Stimulated activated naive B cell treated with anti-CD40 and anti-IgM and Interleukin-4, amounts not matched to agents 10 μg/mL and 1 μg/mL and 100 μg/mL, for 72 hours (primary cell): ENCODE results near the gene AP3S2.
A peak's percentile ranks its signal among the peaks of the same experiment; 100 is the strongest.

Experiments
- ATAC-seq, 2 donors: fragments of 150-1000 bp; cut with Tn5 transposase; replicated peaks; 2 replicates each; pipeline ENCODE4 v1.10.0; 2021; ENCODE audit warnings: moderate library complexity in 1 of 2
- DNase-seq: peaks from one replicate; pipeline ENCODE4 v3.0.0; 2021
- H3K27ac Mint-ChIP-seq: one replicate; pipeline ENCODE4 v1.8.0; 2022; ENCODE audit warnings: mild to moderate bottlenecking, mixed read lengths
- H3K27me3 Mint-ChIP-seq, 2 donors: one replicate each; pipeline ENCODE4 v1.8.0; 2022; ENCODE audit warnings: mixed read lengths in 2 of 2
- H3K36me3 Mint-ChIP-seq, 2 donors: one replicate each; pipeline ENCODE4 v1.8.0; 2022; ENCODE audit warnings: mixed read lengths in 2 of 2, mild to moderate bottlenecking in 1 of 2
- H3K4me1 Mint-ChIP-seq, 2 donors: one replicate each; pipeline ENCODE4 v1.8.0; 2022; ENCODE audit warnings: mixed read lengths in 2 of 2, mild to moderate bottlenecking in 1 of 2
- H3K4me3 Mint-ChIP-seq, 2 donors: one replicate each; pipeline ENCODE4 v1.8.0; 2022; ENCODE audit warnings: mild to moderate bottlenecking in 2 of 2, mixed read lengths in 2 of 2, moderate library complexity in 1 of 2
- H3K9me3 Mint-ChIP-seq, 2 donors: one replicate each; pipeline ENCODE4 v1.8.0; 2022; ENCODE audit warnings: mixed read lengths in 2 of 2, mild to moderate bottlenecking in 1 of 2

The AP3S2 gene

DNA sequence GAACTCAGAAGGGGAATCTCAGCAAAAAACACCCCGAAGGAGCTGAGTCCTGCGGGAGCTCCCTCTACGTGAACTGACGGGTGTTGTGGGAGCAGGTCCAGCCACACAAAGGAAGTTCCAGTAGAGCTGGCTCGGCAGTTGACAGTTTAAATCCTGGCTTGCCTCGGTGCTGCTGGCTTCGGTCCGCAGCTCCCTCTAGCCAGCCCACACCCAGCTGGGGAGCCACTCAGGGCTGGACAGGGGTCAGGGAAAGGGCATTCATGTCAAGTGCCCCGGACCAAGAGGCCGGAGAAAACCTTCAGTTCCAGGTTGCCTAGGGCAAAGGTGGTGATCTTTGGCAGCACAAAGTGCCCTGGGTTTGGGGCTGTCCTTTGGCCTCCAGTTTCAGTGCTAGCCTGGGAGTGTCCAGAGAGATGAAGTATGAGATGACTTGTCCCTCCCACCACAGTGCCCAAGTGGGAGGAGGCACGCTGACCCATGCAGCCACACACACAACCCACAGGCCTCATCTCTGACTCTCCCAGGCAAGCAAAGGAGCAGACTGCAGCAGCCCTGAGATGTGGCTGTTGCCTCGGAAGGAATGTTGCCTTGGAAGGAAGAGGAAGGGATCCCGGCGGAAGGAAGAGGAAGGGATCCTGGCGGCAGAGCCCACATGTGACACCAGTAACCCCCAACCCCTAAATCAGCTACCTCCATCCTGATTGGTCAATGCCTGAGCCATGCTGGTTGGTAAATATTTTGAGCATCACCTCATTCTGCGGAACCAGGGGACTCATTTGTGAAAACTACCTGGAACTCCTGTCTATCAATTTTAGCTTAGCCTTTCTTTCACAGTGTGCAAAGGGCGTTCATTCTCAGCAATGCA, 65.3 kb downstream of the AP3S2 start:
- Mint-ChIP-seq H3K4me1 (peaks cover 18 to 27% of the 10 kb centered on the region in 2 donors), H3K4me3 (no peak overlapping the region), H3K36me3 (peaks cover 15 to 23% of the 10 kb centered on the region in 2 donors), H3K27me3 (peaks cover 7 to 9% of the 10 kb centered on the region in 2 donors), H3K9me3 (no peaks in the 10 kb centered on the region), H3K27ac (no peak overlapping the region)
- DNase-seq = no peak
- no peak for ATAC-seq

DNA sequence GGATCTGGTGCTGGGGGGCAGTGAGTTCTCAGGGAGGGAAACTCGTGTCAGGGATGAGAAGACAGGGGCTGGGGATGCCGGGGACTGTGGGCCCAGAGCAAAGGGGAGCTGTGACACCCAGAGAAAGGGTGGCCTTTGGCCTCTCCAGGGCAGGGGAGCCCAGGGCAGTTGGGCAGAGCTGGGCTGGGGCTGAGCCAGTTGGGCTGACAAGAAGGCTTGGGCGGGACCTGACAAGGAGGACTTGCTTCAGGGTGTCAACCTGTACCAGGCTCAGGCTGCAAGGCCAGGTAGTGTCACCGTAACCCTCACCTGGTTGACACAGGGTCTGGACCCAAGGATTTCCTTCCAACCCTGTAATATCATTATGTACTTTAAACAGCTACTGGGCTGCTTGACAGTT, 66.0 kb downstream of the AP3S2 start:
- no peak for ATAC-seq
- H3K4me3 Mint-ChIP-seq = no peak overlapping the region
- no peaks in the 10 kb centered on the region for H3K9me3 Mint-ChIP-seq
- peaks cover 8 to 9% of the 10 kb centered on the region in 2 donors for H3K27me3 Mint-ChIP-seq
- peaks cover 18 to 27% of the 10 kb centered on the region in 2 donors for H3K4me1 Mint-ChIP-seq
- H3K27ac Mint-ChIP-seq = no peak overlapping the region
- DNase-seq = no peak
- peaks cover 13 to 17% of the 10 kb centered on the region in 2 donors for H3K36me3 Mint-ChIP-seq

DNA sequence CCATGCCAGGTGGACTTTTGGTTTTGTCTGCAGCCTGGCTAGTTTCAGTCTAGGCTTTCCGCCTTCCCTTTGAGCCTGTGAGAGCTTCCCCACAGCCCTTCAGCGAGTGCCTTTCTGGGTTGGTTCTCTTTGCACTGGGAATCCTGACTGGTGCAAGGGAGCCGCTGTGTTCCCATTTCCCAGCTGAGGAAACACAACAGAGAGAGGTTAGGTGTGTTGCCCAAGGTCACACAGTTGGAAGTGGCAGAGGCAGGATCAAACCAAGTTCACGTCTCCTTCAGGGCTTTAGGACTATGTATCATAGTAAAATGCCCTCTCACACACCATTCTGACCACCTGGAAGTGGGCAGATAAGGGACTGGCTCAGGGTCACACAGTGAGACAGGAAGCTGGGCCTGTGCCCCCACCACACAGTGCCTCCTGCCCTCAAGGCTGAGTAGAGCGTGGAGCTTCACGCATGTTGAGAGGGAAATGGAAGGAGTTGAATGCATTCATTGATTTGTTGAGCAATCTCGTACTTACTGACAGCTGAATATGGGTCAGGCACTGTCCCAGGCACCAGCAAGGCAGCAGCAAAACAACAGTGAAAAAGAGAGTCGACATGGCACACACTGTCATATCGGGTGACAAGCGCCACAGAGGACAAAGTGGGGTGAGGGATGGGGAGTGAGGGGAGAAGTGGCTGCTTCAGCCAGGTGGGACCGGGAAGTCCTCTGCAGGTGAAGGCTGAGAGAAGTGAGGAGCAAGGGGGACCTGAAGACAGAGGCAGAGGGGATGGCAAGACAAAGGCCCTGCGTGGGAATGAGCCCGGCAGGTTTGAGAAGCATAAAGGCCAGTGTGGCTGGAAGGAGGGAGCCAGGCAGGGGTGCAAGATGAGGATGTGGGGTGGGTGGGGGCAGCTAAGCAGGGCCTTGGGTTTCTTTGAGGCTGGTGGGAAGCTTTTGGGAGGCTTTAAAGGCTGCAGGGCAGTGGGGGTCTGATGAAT, 66.8 kb downstream of the AP3S2 start:
- Mint-ChIP-seq H3K9me3 (no peaks in the 10 kb centered on the region), H3K36me3 (peaks cover 9 to 16% of the 10 kb centered on the region in 2 donors), H3K27ac (no peak overlapping the region), H3K27me3 (peaks cover 16 to 18% of the 10 kb centered on the region in 2 donors), H3K4me1 (peaks cover 25 to 27% of the 10 kb centered on the region in 2 donors), H3K4me3 (no peak overlapping the region)
- ATAC-seq = no peak
- no peak for DNase-seq

DNA sequence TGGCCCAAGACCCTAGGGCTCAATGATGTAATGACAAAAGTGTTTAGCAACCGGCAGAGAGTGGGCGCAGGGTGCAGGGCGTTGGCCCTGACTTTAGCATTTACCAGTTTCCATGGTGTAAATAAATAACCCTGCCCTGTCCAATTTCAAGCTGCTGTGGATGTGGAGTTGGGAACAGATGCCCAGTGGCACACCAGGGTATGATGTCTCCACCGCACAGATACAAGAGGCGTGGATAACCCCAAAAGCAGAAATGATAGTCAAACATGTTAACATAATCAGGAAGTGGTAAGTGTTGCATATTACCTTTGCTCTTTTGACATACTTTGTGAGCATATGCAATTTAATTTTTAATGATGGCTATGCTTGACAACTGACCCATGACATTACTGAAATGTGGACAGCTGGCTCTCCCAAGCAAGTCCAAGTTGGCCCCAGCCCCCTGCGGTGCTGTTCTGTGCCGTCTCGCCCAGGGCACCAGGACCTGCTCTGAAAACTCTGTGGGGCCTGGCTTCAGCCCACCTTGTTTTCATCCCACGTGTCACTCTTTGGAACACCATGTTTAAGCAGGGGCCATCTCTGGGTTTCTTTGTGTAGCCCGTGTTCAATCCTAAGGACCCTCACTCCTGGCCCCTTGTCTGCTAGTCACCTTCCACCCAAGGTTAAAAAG, 68.4 kb downstream of the AP3S2 start:
- peak; percentile 87 to 91 for ATAC-seq
- H3K27ac Mint-ChIP-seq = peak overlapping the region; percentile 21
- H3K4me1 Mint-ChIP-seq = peaks cover 26 to 27% of the 10 kb centered on the region in 2 donors
- no peaks in the 10 kb centered on the region for H3K9me3 Mint-ChIP-seq
- no peak for DNase-seq
- H3K27me3 Mint-ChIP-seq = peaks cover 22 to 28% of the 10 kb centered on the region in 2 donors
- H3K36me3 Mint-ChIP-seq = peaks cover 6 to 9% of the 10 kb centered on the region in 2 donors
- H3K4me3 Mint-ChIP-seq = no peak overlapping the region

DNA sequence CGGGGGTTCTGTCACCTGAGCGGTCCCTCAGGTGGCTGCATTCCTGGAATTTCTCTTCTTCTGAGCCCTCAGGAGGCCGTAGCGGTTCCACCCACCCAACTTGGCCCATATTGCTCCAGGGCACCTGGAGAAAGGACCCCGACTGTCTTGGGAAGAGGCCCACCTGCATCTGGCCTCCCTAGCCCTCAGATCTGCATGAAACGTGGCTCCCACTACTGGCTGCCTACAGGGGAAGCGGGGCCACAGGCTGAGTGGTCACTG, 69.3 kb downstream of the AP3S2 start:
- Mint-ChIP-seq H3K27ac (no peak overlapping the region), H3K27me3 (peaks cover 22 to 30% of the 10 kb centered on the region in 2 donors), H3K4me3 (no peak overlapping the region), H3K9me3 (no peaks in the 10 kb centered on the region), H3K36me3 (peaks cover 4 to 5% of the 10 kb centered on the region in 2 donors), H3K4me1 (peaks cover 25 to 27% of the 10 kb centered on the region in 2 donors)
- DNase-seq = no peak
- no peak for ATAC-seq

DNA sequence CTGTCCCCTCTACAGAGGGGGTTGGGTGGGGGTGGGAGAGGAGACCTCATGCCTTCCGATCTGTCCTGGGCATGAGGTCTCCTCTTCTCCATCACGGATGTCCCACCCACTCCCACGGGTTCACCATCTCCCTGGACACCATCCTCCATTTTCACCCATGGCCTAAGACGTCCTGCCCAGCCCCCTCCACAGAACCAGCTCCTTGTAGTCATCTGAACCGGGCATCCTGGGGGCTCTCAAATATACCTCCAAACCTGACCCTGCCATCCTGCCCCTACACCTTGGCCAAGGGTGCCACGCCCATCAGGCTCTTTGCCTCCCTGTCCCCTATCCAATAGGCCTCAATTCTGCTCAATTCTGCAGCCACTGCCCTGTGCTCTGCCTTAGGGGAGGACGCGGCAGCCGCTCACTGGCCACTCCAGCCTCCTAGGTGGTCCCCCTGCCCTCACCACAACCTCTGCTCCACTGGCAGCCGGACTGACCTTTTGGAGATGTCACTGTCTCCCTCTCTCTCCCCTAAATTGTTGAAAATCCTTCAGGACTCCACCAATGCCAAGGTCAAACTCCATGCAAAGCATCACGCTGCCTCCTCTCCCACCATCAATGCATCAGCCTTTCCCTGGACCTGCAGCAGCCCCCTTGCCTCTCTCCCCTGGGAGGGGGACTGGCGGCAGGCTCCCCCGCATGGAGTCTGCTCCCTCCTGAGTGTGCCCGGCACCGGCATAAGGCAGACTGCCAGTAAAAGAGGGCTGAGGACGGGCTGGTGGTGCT, 69.8 kb downstream of the AP3S2 start:
- DNase-seq = no peak
- Mint-ChIP-seq H3K4me3 (no peak overlapping the region), H3K36me3 (peaks cover 2 to 4% of the 10 kb centered on the region in 2 donors), H3K9me3 (no peaks in the 10 kb centered on the region), H3K27ac (no peak overlapping the region), H3K4me1 (peaks cover 23 to 26% of the 10 kb centered on the region in 2 donors), H3K27me3 (peaks cover 22 to 30% of the 10 kb centered on the region in 2 donors)
- no peak for ATAC-seq

DNA sequence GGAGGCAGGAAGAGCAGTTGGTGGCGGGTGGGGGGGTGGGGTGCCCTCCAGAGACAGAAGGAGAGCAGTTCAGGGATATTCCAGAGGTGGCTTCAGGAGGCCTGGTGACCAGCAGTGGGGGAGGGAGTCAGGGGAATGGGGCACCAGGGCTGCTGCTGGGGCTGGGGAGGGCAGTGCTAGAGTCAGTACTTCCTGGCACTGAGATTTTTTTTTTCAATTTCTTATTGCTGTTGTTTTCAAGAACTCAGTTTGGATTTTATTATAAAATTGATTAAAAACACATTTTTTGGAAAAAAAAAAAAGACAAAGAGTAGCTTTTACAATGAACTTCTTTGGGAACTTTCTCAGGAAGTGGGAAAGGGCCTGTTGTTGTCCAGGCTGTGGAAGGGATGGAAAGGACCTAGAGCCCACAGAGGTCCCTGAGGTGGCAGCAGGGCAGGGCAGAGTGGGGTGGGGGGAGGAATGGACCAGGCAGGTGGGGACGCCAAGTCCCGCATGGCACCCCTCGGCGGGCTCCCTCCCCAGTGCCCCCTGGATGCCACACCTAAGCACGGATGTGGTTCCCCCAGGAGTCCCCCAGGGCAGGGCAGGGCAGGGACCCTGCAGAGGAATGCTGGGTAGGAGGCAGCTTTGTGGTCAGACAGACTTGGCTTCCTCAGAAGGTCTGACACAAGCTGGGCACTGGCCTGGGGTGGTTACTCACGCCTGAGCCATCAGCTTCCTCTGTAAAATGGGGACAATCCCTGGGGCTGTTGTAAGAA, 70.7 kb downstream of the AP3S2 start:
- Mint-ChIP-seq H3K36me3 (peaks cover 0 to 1% of the 10 kb centered on the region in 2 donors), H3K4me1 (peaks cover 20 to 21% of the 10 kb centered on the region in 2 donors), H3K9me3 (no peaks in the 10 kb centered on the region), H3K27me3 (peaks cover 23 to 30% of the 10 kb centered on the region in 2 donors), H3K27ac (no peak overlapping the region), H3K4me3 (no peak overlapping the region)
- DNase-seq (no peak), ATAC-seq (no peak)

DNA sequence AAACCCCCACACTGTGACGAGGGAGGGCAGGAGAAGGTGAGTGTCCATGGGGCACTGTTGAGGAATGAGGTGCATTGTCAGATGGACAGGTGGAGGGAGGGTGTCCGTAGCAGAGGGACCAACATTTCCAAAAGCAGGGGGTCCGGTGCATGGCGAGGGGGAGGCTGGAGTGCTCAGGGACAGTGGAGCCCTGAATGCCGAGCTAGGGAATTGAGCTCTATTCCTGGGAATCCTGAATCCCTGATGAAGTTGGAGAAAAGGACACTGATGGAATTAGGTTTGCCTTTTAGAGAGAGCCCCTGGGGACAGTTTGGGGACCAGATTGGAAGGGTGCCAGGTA, 71.2 kb downstream of the AP3S2 start:
- Mint-ChIP-seq H3K27ac (no peak overlapping the region), H3K4me1 (peaks cover 20 to 21% of the 10 kb centered on the region in 2 donors), H3K9me3 (no peaks in the 10 kb centered on the region), H3K4me3 (no peak overlapping the region), H3K36me3 (peaks cover 0 to 1% of the 10 kb centered on the region in 2 donors), H3K27me3 (peaks cover 26 to 30% of the 10 kb centered on the region in 2 donors)
- DNase-seq (no peak), ATAC-seq (no peak)

DNA sequence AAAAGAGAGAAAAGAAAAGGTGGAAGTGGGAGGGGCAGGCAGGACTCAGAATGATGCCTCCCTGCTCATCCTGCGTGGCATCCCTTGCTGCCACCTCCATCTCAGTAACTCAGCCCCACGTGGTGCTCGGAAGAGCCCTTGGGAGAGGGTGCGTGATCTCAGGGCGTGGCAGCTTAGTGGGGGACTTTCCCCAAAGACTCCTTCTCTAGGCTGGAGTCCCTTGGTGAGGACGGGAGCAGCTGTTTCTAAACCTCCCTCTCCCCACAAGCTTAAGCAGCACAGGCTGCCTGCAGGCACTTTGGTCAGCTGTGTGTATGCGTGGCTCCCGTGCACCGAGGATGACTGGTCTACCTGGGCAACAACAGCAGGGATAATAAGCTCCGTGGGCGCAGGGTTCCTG, 71.8 kb downstream of the AP3S2 start:
- DNase-seq (no peak), ATAC-seq (peak in 1 of 2 donors; percentile 41)
- no peaks in the 10 kb centered on the region for H3K36me3 Mint-ChIP-seq
- no peak overlapping the region for H3K4me3 Mint-ChIP-seq
- peaks cover 20 to 21% of the 10 kb centered on the region in 2 donors for H3K4me1 Mint-ChIP-seq
- H3K9me3 Mint-ChIP-seq = no peaks in the 10 kb centered on the region
- H3K27ac Mint-ChIP-seq = no peak overlapping the region
- peaks cover 26 to 30% of the 10 kb centered on the region in 2 donors for H3K27me3 Mint-ChIP-seq

DNA sequence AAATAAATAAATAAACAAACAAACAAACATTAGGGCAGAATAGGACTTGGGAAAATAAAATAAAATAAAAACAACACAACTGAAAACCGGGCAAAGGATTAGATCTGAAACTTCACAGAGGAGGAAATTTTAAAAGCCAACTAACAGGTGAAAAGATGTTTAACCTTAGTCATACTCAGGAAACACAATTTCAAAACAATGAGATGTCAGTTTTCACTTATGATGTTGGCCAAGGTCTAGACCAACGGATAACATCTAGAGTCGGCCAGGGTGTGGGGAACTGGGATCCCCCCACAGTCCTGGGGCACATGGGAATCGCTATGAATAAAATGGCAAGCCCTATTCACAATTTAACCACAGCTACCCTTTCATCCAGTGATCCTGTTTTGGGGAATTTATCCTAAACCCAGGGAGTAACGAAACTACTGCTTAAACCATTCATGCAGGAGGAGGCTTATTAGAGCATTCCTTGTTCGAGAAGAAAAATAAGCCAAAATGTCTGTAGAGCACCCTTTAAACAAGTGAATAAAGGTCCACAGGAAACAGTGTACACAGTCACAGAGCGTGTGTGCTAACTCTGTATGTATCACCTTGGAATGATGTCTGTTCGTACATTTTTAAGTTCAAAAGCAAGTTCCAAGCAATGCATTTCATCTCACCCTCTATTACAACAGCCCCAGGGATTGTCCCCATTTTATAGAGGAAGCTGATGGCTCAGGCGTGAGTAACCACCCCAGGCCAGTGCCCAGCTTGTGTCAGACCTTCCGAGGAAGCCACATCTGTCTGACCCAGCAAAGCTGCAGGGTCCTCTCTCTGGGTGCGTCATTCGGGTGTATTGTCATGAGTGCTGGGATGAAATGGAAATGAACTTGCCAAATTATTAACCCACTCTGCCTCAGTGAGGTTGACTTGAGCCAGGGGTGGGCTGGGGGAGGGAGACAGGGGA, 72.9 kb downstream of the AP3S2 start:
- DNase-seq (no peak), ATAC-seq (no peak)
- peaks cover 0 to 3% of the 10 kb centered on the region in 2 donors for H3K9me3 Mint-ChIP-seq
- H3K4me3 Mint-ChIP-seq = no peak overlapping the region
- H3K4me1 Mint-ChIP-seq = peaks cover 19% of the 10 kb centered on the region in 2 donors
- H3K36me3 Mint-ChIP-seq = peaks cover 0 to 4% of the 10 kb centered on the region in 2 donors
- peaks cover 34 to 39% of the 10 kb centered on the region in 2 donors for H3K27me3 Mint-ChIP-seq
- H3K27ac Mint-ChIP-seq = no peak overlapping the region

DNA sequence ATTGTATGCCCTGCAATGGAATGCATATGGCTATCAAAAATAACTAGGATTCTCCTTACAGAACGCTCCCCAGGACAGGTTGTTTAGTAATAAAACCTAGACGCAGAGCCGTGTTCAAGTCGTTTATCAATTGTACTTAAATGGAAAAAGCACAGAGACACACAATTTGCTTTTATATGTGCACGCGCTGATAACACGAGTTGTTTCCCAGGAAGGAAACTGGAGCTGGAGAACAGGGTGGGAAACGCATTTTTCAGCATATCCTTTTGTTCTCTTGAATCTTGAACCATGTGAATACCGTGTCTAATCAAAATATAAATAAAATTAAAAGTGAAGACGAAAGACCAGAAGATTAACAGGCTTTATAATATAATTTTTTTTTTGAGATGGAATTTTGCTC, 75.5 kb downstream of the AP3S2 start:
- ATAC-seq (no peak), DNase-seq (no peak)
- peaks cover 15 to 16% of the 10 kb centered on the region in 2 donors for H3K4me1 Mint-ChIP-seq
- H3K36me3 Mint-ChIP-seq = peaks cover 0 to 12% of the 10 kb centered on the region in 2 donors
- peaks cover 0 to 3% of the 10 kb centered on the region in 2 donors for H3K9me3 Mint-ChIP-seq
- H3K27me3 Mint-ChIP-seq = peaks cover 45 to 52% of the 10 kb centered on the region in 2 donors
- H3K27ac Mint-ChIP-seq = no peak overlapping the region
- no peak overlapping the region for H3K4me3 Mint-ChIP-seq

DNA sequence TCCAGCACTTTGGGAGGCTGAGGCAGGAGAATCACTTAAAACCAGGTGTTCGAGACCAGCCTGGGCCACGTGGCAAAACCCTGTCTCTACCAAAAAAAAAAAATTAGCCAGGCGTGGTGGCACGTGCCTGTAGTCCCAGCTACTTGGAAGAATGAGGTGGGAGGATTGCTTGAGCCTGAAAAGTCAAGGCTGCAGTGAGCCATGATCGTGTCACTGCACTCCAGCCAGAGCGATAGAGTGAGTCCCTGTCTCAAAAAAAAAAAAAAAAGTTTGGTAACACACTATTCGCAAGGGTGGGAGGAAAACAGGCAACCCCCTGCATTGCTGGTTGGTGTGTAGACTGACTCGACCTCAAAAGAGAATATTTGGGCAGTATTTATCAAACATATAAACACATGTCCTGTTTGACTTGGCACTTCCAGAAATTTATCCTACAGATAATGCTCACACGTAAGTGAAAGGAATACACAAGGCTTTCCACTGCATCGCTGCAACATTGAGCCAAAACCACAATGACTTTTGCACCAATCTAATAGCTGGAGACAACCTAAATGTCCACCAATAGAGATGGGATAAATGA, 76.0 kb downstream of the AP3S2 start:
- Mint-ChIP-seq H3K4me3 (no peak overlapping the region), H3K4me1 (peaks cover 15 to 16% of the 10 kb centered on the region in 2 donors), H3K9me3 (peaks cover 0 to 3% of the 10 kb centered on the region in 2 donors)

More for the DNA sequence above, 76.0 kb downstream of the AP3S2 start:
- Mint-ChIP-seq H3K27ac (no peak overlapping the region), H3K27me3 (peaks cover 45 to 56% of the 10 kb centered on the region in 2 donors), H3K36me3 (peaks cover 0 to 12% of the 10 kb centered on the region in 2 donors)
- ATAC-seq (no peak), DNase-seq (no peak)
